GM12878 (cell line): ENCODE measurements around the gene SCIN. TPM values are rescaled to one million over a fixed set of nuclear protein-coding genes. Genes with fewer than 3 reads are reported as not detected.

ENCODE experiments used
- ATAC-seq: fragments of 200-7000 bp; cut with Tn5 transposase; 3 replicates; pipeline ENCODE4 v1.9.1; 2020; ENCODE audit warnings: mild to moderate bottlenecking, moderate library complexity
- BruUV-seq: library from RNA; stranded (reverse); fragments of 400-500 nt; replicated peaks from 2 replicates; lab custom pipeline; 2021; lab: Mats Ljungman, UMichigan
- CTCF ChIA-PET: fragments of 300-600 bp; sonication (Branson Sonifier 250); formaldehyde crosslinking; extraction: SDS; loops from one replicate; lab custom pipeline; 2021; ENCODE audit warnings: inconsistent platforms; lab: Yijun Ruan, JAX
- POLR2A ChIA-PET: fragments of 350-600 bp; formaldehyde crosslinking; extraction: SDS; loops from one replicate; lab custom pipeline; 2021; ENCODE audit warnings: inconsistent platforms; lab: Charles Lee
- RAD21 ChIA-PET: fragments of 300-600 bp; sonication (Branson Sonifier 250); formaldehyde crosslinking; loops from one replicate; lab custom pipeline; 2023; ENCODE audit warnings: antibody characterized with exemption; ENCODE audit not compliant: unreplicated experiment; lab: Charles Lee
- SMC1A ChIA-PET: fragments of 300-600 bp; sonication (Branson Sonifier 250); formaldehyde crosslinking; loops from one replicate; lab custom pipeline; 2023; ENCODE audit not compliant: unreplicated experiment, uncharacterized antibody; lab: Charles Lee
- DNase-seq: peaks from one replicate; pipeline ENCODE4 v3.0.0-alpha.2; 2011; ENCODE audit warnings: low read depth, low spot score
- FAIRE-seq: peaks from 3 replicates; lab custom pipeline; 2011; peaks lifted over from hg19 to GRCh38; lab: Jason Lieb, UNC
- H2AFZ ChIP-seq: 2 replicates; pipeline ENCODE4 v1.6.0; 2011; ENCODE audit warnings: low read depth, low read length, control low read depth; ENCODE audit not compliant: control insufficient read depth
- H3K27ac ChIP-seq: 2 replicates; pipeline ENCODE4 v1.5.1; 2011; ENCODE audit warnings: control low read depth; ENCODE audit not compliant: control insufficient read depth, insufficient read depth
- H3K27me3 ChIP-seq, 2 experiments: replicated peaks in 1 of 2; 2 replicates each; pipeline versions ENCODE4 v1.6.0 to v1.6.1; 2011; ENCODE audit warnings: low read length in 1 of 2; ENCODE audit not compliant: control insufficient read depth in 2 of 2, insufficient read depth in 2 of 2
- H3K36me3 ChIP-seq, 2 experiments: 2 replicates each; pipeline ENCODE4 v1.5.1; 2011; ENCODE audit warnings: low read length in 1 of 2; ENCODE audit not compliant: control insufficient read depth in 2 of 2, insufficient read depth in 2 of 2
- H3K4me1 ChIP-seq: 2 replicates; pipeline ENCODE4 v1.6.1; 2011; ENCODE audit warnings: mild to moderate bottlenecking, low read length, moderate library complexity, mixed read lengths; ENCODE audit not compliant: control insufficient read depth, insufficient read depth
- H3K4me2 ChIP-seq: 2 replicates; pipeline ENCODE4 v1.6.0; 2011; ENCODE audit warnings: control low read depth; ENCODE audit not compliant: control insufficient read depth, insufficient read depth
- H3K4me3 ChIP-seq: fragments of 200-600 bp; sonication (generic); 2 replicates; pipeline ENCODE4 v1.5.1; 2016
- H3K79me2 ChIP-seq: 2 replicates; pipeline ENCODE4 v1.6.0; 2011; ENCODE audit warnings: low read length; ENCODE audit not compliant: control insufficient read depth, insufficient read depth
- H3K9ac ChIP-seq: 2 replicates; pipeline ENCODE4 v1.8.0; 2011; ENCODE audit warnings: low read length, control low read depth, mixed read lengths; ENCODE audit not compliant: control insufficient read depth, insufficient read depth
- H3K9me3 ChIP-seq: replicated peaks from 3 replicates; pipeline ENCODE4 v1.5.1; 2011; ENCODE audit warnings: mild to moderate bottlenecking, low read length; ENCODE audit not compliant: control insufficient read depth, insufficient read depth
- H4K20me1 ChIP-seq: 2 replicates; pipeline ENCODE4 v1.6.0; 2011; ENCODE audit not compliant: control insufficient read depth, insufficient read depth
- E2F4 ChIP-seq: IDR thresholded peaks from 2 replicates; pipeline ENCODE4 v1.6.1; 2012; ENCODE audit warnings: low read depth, low read length, improper control_type of control experiment
- EGR1 ChIP-seq, 2 experiments: IDR thresholded peaks; 1 replicate in 1 of 2; 2 replicates in 1 of 2; pipeline ENCODE4 v1.6.1; 2011 to 2012; ENCODE audit warnings: low read depth in 2 of 2, low read length in 2 of 2, borderline replicate concordance in 1 of 2, mild to moderate bottlenecking in 1 of 2, moderate library complexity in 1 of 2
- FOS ChIP-seq: IDR thresholded peaks from 3 replicates; pipeline ENCODE4 v1.6.1; 2011; ENCODE audit warnings: borderline replicate concordance; ENCODE audit not compliant: insufficient read length; ENCODE audit errors: extremely low read depth
- FOXK2 ChIP-seq: fragments of 450-650 bp; IDR thresholded peaks from 2 replicates; pipeline ENCODE4 v1.6.1; 2017; ENCODE audit warnings: mild to moderate bottlenecking, moderate library complexity
- HSF1 ChIP-seq: fragments of 150-350 bp; IDR thresholded peaks from 2 replicates; pipeline ENCODE4 v1.6.1; 2014; ENCODE audit warnings: mild to moderate bottlenecking, low read depth, low read length
- LARP7 ChIP-seq: fragments of 450-650 bp; IDR thresholded peaks from 2 replicates; pipeline ENCODE4 v1.6.1; 2017; ENCODE audit warnings: mild to moderate bottlenecking
- PAX8 ChIP-seq: fragments of 450-650 bp; IDR thresholded peaks from 2 replicates; pipeline ENCODE4 v1.6.1; 2017; ENCODE audit warnings: mild to moderate bottlenecking, moderate library complexity
- POLR2AphosphoS2 ChIP-seq: IDR thresholded peaks from 2 replicates; pipeline ENCODE4 v1.6.1; 2011; ENCODE audit warnings: low read depth, mild to moderate bottlenecking, low read length, improper control_type of control experiment, moderate library complexity
- REST ChIP-seq: IDR thresholded peaks from 2 replicates; pipeline ENCODE4 v1.6.1; 2012; ENCODE audit warnings: mild to moderate bottlenecking, low read depth, low read length
- SMAD5 ChIP-seq: IDR thresholded peaks from 2 replicates; pipeline ENCODE4 v1.6.1; 2016; ENCODE audit warnings: antibody characterized with exemption, low read depth
- WRNIP1 ChIP-seq: IDR thresholded peaks from 2 replicates; pipeline ENCODE4 v1.6.1; 2011; ENCODE audit warnings: low read depth, low read length, improper control_type of control experiment, borderline replicate concordance
- YBX1 ChIP-seq: fragments of 450-650 bp; IDR thresholded peaks from 2 replicates; pipeline ENCODE4 v1.6.1; 2016; ENCODE audit warnings: antibody characterized with exemption
- ZBED1 ChIP-seq: IDR thresholded peaks from 2 replicates; pipeline ENCODE4 v1.6.1; 2016; ENCODE audit warnings: borderline replicate concordance
- ZNF207 ChIP-seq: fragments of 450-650 bp; IDR thresholded peaks from 2 replicates; pipeline ENCODE4 v1.6.1; 2014; ENCODE audit warnings: antibody characterized with exemption, mild to moderate bottlenecking, borderline replicate concordance
- ZNF217 ChIP-seq: fragments of 450-650 bp; IDR thresholded peaks from 2 replicates; pipeline ENCODE4 v1.6.1; 2017; ENCODE audit warnings: antibody characterized with exemption, mild to moderate bottlenecking
- ZNF274 ChIP-seq: IDR thresholded peaks from one replicate; pipeline ENCODE4 v1.8.0; 2011; ENCODE audit not compliant: insufficient read length, insufficient read depth
- ZNF384 ChIP-seq: IDR thresholded peaks from 2 replicates; pipeline ENCODE4 v1.6.1; 2012; ENCODE audit warnings: low read depth, mild to moderate bottlenecking, low read length, improper control_type of control experiment, borderline replicate concordance
- WGBS: methylation state at CpG from one replicate; pipeline ENCODE4 v1.1.6; 2016; ENCODE audit warnings: low lambda C conversion rate; ENCODE audit not compliant: insufficient replicate concordance, insufficient coverage; ENCODE audit errors: missing lambda C conversion rate; 5-methylcytosine and 5-hydroxymethylcytosine counted together
- in situ Hi-C: fragments of 300-500 bp; cut with MboI; formaldehyde crosslinking; loops from 9 replicates; pipeline ENCODE4 v1.14.3; 2018; ENCODE audit warnings: mixed read lengths
- intact Hi-C: fragments of 100-400 bp; cut with micrococcal nuclease; formaldehyde crosslinking; loops from one replicate; pipeline ENCODE4 v1.14.2; 2022; ENCODE audit not compliant: unreplicated experiment
- polyA plus RNA-seq, 11 experiments: library from polyadenylated mRNA; depleted of rRNA in 4 of 11; unstranded in 6 of 11; stranded (reverse) in 5 of 11; fragments of >200 nt; fragmentation: Nextera tagmentation in 4 of 11; fragmentation: Illumina TruSeq in 1 of 11; extraction: Ambion mirVana in 4 of 11; extraction: Trizol in 1 of 11; gene quantifications; 1 replicate in 1 of 11; 2 replicates in 10 of 11; pipeline versions ENCODE4 v1.2.1 to v1.2.3, GENCODE V29; 2011 to 2016; ENCODE audit warnings: inconsistent platforms in 2 of 11, missing spikeins in 2 of 11, low read depth in 1 of 11
- total RNA-seq, 4 experiments: library from RNA; depleted of rRNA in 3 of 4; stranded (reverse); fragments of >200 nt in 3 of 4; fragmentation: Illumina TruSeq in 1 of 4; extraction: Trizol in 1 of 4; gene quantifications; 2 replicates each; pipeline versions ENCODE4 v1.2.1 to v1.2.3, GENCODE V29; 2013 to 2021
- TF ChIP-seq, protein P1 (sequence below): IDR thresholded peaks from 2 replicates; pipeline ENCODE4 v1.6.1; 2012; ENCODE audit warnings: low read length, inconsistent platforms

SCIN gene
- total and polyA plus RNA-seq, 10 of the 15 experiments (the other 5 are each of a cell fraction or from before 2014, with no cell fraction given), result 0.23 to 2.1 (median 1.0) TPM

- intact Hi-C loops, result no loop called here
- in situ Hi-C loops, result no loop called here
- 96% methylated on average over 1 of the region's 1 CpG for WGBS
- TF ChIP-seq POLR2AphosphoS2 (no peak), SMAD5 (no peak), ZNF384 (no peak), ZNF207 (no peak), HSF1 (no peak), PAX8 (no peak), REST (no peak), LARP7 (no peak), E2F4 (no peak), FOS (no peak), ZNF217 (no peak), YBX1 (no peak), FOXK2 (no peak), ZNF274 (no peak), EGR1 (IDR thresholded peaks at IDR 0.05; ENCODE audit: borderline replicate concordance in 1 of 2, low read depth in 2 of 2, low read length in 2 of 2) (no peak), ZBED1 (no peak), WRNIP1 (no peak)
- TF ChIP-seq, protein P1, sequence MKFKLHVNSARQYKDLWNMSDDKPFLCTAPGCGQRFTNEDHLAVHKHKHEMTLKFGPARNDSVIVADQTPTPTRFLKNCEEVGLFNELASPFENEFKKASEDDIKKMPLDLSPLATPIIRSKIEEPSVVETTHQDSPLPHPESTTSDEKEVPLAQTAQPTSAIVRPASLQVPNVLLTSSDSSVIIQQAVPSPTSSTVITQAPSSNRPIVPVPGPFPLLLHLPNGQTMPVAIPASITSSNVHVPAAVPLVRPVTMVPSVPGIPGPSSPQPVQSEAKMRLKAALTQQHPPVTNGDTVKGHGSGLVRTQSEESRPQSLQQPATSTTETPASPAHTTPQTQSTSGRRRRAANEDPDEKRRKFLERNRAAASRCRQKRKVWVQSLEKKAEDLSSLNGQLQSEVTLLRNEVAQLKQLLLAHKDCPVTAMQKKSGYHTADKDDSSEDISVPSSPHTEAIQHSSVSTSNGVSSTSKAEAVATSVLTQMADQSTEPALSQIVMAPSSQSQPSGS, result no peak
Measured at GRCh38 chr7:12573885-12574284, 3.4 kb downstream of the SCIN start.

More at GRCh38 chr7:12573885-12574284, 3.4 kb downstream of the SCIN start:
- RAD21 ChIA-PET, result no interaction called here
- Histone ChIP-seq H3K4me1 (peaks cover 16% of the 10 kb centered on the region), H3K79me2 (no peaks in the 10 kb centered on the region), H3K4me2 (no peak overlapping the region), H3K27ac (no peak overlapping the region), H4K20me1 (no peaks in the 10 kb centered on the region), H3K27me3 (peaks cover 3 to 12% of the 10 kb centered on the region in 2 experiments; a peak in 3 of 4 replicates), H3K4me3 (no peak overlapping the region), H3K36me3 (no peaks in the 10 kb centered on the region), H2AFZ (no peak overlapping the region), H3K9me3 (no peaks in the 10 kb centered on the region), H3K9ac (no peak overlapping the region)
- no peak for DNase-seq
- CTCF ChIA-PET, result interaction anchor here (0.7 kb wide), 1 partner anchor 84 kb away, joined by 3 read pairs; no protein-coding TSS in a partner anchor
- POLR2A ChIA-PET, result no interaction called here
- SMC1A ChIA-PET, result no interaction called here
- no peak for FAIRE-seq
- no TSS peak for BruUV-seq
- no peak for ATAC-seq
